NCI-H1092 (cell line): Measurements from ENCODE around the gene TBC1D10A.
"Not testable (repeated sequence)": the region's sequence is repeated elsewhere in the genome, so short reads cannot be mapped to it uniquely, and the experiment has no call there.

Experiments
- DNase-seq: peaks from one replicate; lab custom pipeline; 2025; lab: John Stamatoyannopoulos, UW

The TBC1D10A gene

DNA sequence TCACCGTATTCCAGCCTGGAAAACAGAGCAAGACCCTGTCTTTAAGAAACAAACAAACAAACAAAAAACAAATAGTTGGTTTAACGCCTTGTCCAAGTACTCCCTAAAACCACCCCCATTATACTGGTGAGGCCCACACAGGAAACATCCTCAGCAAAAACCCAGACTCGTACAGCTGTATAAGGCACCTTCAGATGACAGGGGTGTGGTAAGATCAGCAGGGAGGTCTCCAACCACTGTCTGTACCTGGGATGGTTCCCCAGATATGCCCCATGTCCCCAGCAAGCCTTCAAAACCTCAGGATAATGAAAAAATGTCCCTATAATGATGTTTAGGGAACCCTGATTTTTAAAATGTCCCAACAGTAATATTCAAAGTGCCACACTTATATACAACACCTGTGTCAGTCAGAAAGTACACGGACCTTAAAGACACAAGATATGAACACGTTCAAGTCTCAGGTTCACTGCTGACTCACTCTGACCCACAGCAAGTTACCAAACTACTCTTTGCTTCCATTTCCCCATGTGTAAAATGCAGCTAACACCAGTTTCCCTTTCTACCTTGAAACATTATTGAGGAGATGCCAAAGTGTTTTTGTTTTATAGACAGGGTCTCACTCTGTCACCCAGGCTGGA lies 20.6 kb upstream of the TBC1D10A start:
- no peak for DNase-seq

DNA sequence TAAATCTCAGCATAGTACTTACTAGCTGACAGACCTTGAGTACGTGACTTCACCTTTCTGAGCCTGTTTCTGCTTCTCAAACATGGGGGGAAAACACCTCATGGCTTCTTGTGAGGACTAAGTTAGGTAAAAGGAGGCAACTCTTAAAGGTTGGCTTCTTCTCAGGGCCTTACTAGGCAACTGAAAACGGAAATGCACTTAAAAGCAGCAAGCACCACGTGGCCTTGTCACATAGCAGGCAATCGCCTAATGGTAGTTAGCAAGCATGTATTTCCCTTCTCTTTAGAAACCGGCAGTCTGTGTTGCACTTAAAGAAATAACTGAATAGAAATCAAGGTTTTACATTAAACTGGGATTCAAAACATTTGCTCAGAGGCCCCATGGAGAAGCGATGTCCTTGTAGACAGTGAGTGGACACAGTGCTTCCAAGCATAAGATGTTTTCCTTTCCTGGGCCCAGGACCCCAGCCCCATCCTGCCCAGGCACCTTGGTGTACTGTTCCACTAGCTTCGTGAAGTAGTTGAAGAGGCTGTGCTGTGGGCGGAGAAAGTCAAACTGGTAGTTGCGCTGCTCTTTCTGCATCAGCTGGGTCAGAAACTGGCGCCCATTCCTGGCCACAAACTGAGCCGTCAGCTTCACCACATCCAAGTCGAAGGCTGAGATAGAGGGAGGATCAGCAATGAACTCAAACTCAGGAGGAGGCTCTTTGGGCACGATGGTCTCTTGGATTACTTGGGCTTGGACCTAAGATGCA lies 17.9 kb upstream of the TBC1D10A start:
- DNase-seq = no peak

DNA sequence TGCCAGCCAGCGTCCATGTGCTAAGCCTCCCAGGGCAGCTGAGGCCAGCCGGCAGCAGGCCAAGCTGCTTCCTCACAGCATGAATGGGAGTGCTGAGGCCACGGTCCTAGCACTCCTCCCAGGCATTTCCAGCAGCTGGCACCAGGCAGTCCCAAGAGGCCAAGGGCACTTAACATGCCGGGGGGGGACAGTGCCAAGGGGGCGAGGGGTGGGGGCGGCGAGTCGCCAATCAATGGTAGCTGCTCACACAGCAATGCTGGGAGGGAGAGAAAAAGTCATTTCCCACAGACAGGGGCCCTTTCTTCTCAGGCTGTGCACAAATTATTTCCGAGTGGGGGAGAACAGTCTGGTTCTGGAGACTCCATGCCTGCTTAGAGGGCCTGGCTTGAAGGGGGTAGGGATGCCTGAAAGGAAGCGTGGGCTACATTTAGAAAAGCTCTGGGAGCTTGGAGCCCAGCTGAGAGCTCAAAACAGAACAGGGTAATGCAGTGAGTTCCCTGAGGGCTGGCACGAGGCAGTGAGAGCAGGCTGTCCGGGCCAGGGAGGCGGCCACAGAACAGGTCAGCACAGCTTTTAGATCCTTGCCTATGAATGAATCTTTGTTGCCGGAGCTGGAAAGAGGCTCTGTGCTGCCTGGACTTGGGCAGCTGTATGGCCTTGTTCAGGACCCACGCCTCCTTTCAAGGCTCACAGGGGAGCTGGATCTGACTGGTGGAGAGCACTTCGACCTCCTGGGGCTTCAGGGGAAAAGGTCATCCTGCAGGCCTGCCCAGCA lies 14.4 kb upstream of the TBC1D10A start:
- no peak for DNase-seq

DNA sequence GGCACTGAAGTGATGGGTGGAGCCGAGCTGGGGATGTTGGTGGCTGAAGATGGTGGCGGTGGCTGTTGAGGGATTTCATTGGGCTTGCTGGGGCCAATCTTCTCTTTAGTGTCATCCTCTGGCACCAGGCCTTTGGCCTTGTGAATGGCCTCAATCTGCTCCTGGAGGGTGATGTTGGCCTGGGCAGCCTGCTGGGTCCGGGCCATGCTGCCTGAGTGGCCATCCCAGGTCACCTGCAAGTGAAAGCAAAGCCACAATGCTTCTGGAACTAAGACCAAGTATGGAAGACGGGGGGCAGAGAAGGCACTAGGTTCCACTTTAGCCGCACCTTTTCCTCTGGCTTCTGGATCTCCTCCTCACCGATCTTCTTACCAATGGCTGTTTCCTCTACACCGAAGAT lies 12.1 kb upstream of the TBC1D10A start:
- no peak for DNase-seq

- DNase-seq = not testable (repeated sequence)
These were observed 11.6 kb upstream of the TBC1D10A start for GRCh38 chr22:30338341-30338740.

DNA sequence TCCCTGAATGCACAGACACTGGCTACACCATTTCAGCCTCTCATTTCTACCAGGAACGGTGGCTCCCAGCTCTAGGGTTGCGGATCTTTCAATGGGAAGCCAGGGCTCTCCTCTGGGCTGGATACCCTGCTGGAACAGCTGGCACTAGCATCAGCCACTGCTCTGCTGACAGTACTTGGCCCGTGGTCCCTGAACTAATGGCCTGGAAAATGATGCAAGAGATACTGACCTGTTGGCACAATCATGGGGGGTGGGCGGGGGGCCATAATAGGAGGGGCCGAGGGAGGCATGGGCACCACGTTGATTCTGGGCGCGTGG lies 10.7 kb upstream of the TBC1D10A start:
- no peak for DNase-seq

DNA sequence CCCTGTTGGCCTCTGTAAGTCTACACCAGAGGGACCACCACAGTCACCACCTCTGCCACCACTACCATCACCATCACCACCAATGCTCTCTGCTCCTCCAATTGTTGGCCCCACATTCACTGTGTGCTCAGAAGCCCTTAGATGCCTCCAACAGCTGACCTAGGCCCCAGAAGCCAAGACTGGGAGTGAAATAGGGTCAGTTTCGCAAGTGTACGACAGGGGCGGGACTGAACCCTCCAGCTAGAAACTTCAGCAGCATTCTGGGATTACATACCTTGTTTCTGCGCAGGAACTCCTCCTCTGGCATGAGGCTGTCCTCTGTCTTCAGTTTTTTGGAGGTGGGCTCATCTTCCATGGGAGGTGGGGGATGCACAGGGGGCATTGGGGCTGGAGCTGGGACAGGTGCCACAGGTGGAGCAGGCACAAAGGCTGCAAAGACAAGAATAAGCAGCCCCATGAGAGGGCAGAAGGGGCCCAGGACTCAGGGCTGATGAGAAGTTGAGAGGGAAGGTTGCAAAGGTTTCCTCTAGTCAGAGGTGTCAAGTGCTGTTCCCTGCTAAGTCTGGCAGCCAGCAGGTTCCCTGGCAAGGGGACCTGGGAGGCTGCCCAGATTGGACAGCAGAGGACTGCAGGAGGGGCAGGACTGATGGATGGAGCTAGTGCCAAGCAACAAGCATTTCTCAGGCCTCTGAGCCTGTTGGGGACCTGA lies 10.2 kb upstream of the TBC1D10A start:
- DNase-seq = no peak

DNA sequence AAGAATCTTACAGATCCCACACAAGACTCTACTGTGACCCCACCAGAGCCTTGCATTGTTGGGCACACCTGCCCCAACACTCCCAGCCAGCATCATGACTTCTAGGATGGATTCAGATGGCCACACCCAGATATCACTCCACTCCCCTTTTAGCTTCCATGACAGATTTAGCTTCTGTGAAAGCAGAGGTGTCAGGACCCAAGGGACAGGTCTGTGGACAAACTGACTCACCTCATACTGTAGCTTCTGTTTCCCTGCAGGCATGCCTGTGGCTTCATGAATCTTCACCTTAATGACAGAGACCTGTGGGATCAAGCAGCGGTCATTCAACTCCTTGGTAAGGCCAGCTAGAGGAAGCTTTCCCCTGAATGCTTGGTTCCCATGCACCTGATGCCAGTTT lies 8.5 kb upstream of the TBC1D10A start:
- no peak for DNase-seq

DNA sequence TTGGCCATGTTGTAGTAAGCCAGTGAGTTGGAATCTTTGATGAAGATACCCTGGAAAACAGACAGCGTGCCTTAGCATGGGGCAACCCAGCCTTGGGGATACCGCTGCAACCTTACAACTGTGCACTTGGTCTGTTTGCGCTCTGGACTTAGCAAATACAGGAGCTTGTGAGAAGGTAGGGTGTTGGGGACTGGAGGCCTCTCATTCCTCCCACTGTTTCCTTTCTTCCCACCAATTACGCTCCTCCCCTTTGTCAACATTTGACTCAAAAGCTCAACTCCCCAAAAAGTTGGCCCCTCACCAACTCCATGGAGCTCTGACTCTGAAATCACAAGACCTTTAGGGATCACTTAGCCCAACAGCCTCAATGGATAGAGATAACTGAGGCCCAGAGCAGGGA lies 7.9 kb upstream of the TBC1D10A start:
- DNase-seq = no peak

GRCh38 chr22:30333707-30334087 lies 7.0 kb upstream of the TBC1D10A start:
- DNase-seq = no peak

- DNase-seq = no peak
These were observed 6.4 kb upstream of the TBC1D10A start for GRCh38 chr22:30332994-30333706.

GRCh38 chr22:30332551-30332950 lies 5.8 kb upstream of the TBC1D10A start:
- DNase-seq = no peak

GRCh38 chr22:30328466-30329049 lies 1.8 kb upstream of the TBC1D10A start:
- DNase-seq = no peak

GRCh38 chr22:30327864-30328345 lies 1.2 kb upstream of the TBC1D10A start:
- no peak for DNase-seq

- DNase-seq = no peak
These were observed 461 bp downstream of the TBC1D10A start for GRCh38 chr22:30326255-30326705.

DNA sequence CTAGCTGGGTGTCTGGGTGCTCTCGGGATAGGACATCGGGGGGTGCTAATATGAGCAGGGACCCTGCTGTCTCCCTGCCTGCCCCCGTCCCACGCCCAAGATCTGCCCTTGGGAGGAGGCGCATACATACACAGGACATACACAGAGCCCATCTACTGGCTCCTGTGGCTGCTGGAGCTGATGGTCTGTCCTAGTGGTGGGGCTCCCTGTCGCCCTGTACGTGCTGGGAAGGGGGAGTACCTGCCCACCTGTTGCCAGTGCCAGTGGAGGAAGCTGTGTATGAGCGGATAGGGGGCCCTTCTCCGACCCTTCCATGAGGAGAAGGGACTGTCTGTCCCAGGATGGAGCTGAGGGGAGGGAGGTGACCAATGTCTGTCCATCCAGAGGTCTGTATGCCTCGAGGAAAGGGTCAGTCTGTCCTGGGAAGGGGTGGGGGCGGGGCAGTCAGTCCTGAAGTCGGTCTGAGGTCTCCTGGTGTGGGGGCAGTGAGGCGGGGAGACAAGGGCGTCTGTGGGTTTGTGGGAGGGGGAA lies 952 bp downstream of the TBC1D10A start:
- DNase-seq = no peak

DNA sequence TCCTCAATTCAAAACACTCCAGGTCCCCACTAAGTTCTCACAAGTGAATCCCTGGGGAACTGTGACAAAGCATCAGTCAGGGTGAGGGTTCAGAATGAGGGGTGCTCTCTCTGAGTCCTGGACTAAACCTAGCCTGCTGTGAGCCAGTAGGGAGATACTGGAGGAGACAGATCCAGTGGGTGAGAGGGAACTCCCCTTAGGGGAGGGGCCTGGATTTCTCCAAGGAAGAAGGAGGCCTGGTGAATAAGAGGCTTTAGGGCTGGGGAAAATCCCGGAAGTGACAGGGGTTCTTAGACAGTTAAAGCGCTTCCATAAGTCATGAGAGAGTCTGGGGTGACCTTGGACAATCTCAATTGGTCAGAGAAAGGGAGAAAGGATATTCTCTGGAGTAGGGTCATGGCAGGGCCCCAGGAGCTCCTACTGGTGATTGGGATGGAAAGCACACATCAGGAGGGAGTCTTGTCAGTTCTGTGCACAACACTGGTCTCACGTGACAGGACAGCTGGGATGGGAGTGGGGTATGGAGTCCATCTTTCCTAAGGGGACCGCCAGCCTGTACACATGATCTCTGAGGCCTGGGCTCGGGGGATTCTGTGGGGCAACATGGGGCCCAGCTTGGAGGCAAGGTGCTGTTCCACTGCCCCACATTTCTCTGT lies 1.5 kb downstream of the TBC1D10A start:
- DNase-seq = no peak

DNA sequence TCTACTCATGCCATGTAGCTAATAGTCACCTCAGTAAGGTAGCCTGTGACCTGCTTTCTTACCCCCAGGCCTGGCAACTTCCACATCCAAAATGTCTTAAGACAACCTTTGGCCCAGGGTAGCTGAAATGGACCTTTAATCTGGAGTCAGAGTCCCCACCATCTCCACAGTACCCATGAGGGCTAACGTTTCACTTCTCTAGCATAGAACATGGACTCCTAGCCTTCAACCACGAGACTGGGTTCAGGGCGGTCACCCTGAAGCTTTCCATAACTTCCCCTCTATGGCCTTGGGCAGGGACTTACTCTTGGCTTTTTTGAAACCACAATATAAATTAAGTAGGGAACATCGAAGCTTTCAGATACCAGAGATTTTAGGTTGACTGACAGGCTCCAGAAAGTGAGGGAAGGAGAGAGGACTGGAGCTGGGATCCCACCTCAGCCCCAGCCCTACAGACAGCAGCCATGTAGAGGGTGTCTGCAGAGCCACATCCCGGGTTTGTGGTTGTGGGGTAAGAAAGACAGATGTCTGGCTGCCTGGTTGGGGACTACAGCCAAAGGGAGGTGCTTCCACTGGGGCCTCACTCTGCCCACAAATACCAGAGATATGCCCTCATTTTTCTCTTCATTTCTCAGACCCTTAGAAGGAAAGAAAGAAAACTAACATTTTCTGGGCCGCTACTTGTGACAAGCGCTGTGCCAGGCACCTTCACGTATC lies 2.6 kb downstream of the TBC1D10A start:
- DNase-seq = no peak

GRCh38 chr22:30323246-30323645 lies 3.5 kb downstream of the TBC1D10A start:
- no peak for DNase-seq

GRCh38 chr22:30321461-30321860 lies 5.3 kb downstream of the TBC1D10A start:
- no peak for DNase-seq
